HL-60/S4 (cell line): Measurements from ENCODE around the gene ARHGEF40.

ENCODE experiments used
- in situ Hi-C: fragments of 300-500 bp; cut with MboI; formaldehyde crosslinking; loops from 2 replicates; pipeline ENCODE4 v1.14.3; 2022; ENCODE audit warnings: low sequenced_read_pairs

The ARHGEF40 gene

DNA sequence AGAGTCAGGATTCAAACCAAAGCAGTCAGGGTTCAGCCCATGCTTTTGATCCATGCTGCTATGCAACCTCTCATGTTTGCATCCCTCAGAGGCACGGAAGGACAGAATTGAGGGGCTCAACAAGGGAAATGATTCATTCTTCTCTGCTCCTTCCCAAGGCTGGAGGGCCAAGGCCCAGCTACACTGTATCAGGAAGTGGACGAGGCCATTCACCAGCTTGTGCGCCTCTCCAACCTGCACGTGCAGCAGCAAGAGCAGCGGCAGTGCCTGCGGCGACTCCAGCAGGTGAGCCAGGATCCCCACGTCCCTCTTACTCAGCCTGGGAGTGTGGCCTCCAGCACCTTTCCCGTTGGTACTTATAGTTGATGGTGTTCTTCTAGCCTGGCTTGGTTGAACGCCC is 8.6 kb downstream of the ARHGEF40 start:
- in situ Hi-C loops = no loop called here

DNA sequence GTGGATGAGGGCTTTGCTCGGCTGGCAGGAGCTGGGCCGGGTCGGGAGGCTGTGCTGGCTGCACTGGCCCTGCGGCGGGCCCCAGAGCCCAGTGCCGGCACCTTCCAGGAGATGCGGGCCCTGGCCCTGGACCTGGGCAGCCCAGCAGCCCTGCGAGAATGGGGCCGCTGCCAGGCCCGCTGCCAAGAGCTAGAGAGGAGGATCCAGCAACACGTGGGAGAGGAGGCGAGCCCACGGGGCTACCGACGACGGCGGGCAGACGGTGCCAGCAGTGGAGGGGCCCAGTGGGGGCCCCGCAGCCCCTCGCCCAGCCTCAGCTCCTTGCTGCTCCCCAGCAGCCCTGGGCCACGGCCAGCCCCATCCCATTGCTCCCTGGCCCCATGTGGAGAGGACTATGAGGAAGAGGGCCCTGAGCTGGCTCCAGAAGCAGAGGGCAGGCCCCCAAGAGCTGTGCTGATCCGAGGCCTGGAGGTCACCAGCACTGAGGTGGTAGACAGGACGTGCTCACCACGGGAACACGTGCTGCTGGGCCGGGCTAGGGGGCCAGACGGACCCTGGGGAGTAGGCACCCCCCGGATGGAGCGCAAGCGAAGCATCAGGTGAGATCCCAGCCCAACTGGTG is 11.5 kb downstream of the ARHGEF40 start:
- in situ Hi-C loops = no loop called here

DNA sequence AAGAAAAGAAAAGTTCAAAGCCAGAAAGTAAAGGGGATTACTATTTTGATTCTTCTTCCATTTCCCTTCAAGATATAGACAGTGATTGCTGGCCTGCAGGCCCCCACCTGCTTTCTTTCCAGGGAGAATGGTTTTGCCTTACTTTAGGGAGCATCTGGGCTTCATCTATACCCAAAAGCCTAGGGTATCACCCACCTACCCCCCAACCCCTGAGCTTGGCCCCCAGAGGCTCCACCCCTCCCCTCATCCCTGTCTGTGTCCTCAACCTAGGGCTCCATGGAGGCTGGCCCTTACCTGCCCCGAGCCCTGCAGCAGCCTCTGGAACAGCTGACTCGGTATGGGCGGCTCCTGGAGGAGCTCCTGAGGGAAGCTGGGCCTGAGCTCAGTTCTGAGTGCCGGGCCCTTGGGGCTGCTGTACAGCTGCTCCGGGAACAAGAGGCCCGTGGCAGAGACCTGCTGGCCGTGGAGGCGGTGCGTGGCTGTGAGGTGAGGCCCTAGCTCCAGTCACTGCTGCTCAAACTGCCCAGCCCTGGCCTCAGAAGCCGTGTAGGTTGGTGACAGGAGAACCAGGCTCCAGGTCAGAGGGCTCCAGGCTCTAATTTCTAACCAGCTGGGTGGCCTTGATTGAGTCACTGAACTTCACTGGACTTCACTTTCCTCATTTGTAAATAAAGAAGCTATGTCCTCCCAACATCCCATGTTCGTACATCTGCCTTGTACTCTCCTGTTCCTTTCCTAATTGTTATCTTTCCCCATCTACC is 13.6 kb downstream of the ARHGEF40 start:
- in situ Hi-C loops = no loop called here

DNA sequence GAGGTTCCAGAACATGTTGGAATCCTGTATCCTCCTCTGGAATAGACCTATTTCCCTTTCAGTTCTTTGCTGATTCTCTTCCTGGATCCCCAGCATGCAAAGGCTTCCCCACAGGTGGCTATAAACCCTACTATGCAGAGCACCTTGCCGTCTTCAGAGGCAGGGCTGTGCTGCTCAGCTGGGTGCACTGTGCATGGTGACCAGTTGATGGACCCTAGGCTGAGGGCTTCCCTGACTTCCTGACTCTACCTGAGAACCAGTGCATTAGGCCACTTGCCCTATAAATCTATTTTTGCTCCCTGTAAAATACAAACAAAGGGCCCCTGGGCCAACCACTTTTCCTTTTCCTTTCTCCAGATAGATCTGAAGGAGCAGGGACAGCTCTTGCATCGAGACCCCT is 14.3 kb downstream of the ARHGEF40 start:
- in situ Hi-C loops = no loop called here

DNA sequence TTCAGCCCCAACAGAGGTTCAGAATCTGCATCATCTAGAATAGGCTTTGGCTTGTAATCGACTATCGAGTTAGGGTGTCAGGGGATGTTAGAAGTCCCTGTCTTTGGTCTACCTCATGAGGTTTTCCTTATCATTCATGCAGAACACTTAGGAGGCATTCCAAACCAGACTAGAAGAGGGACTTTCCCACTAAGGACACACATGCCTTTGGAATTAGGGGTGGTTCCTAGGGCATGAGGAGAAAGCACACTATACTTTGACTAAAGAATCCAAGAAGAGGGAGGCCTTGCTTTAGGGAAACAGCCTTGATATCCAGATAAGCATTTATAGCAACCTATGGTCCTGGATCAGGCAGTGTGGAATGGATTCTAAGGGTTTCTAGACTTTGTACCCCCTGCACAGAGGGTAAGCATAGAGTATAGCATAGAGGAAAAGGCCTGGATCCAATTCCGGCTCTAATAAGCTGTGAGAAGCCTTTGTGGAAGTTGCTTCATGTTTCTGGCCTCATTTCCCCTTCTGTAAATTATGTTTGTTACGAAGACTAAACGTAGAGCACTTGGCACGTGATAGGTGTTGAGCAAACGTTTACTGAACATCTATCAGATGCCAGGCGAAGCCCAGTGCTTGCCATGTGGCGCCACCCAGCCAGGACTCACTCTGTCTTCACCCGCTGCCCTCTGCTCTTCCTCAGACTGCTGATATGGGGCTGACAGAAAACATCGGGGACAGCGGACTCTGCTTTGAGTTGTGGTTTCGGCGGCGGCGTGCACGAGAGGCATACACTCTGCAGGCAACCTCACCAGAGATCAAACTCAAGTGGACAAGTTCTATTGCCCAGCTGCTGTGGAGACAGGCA is 15.1 kb downstream of the ARHGEF40 start:
- in situ Hi-C loops = no loop called here

DNA sequence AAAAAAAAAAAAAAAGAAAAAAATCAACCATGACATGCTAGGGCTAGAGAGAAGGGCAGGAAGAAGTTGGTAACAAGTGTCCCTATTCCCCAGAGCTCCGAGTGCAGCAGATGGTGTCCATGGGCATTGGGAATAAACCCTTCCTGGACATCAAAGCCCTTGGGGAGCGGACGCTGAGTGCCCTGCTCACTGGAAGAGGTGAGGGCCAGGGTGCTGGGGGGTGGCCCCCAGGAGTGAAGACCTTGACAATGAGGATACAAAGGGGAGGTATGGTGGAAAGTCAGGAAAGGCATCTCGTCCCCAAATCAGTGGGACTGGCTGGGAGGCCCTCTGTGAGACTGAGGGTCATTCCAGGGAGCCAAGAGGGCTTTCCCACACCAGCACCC is 16.8 kb downstream of the ARHGEF40 start:
- in situ Hi-C loops = no loop called here

DNA sequence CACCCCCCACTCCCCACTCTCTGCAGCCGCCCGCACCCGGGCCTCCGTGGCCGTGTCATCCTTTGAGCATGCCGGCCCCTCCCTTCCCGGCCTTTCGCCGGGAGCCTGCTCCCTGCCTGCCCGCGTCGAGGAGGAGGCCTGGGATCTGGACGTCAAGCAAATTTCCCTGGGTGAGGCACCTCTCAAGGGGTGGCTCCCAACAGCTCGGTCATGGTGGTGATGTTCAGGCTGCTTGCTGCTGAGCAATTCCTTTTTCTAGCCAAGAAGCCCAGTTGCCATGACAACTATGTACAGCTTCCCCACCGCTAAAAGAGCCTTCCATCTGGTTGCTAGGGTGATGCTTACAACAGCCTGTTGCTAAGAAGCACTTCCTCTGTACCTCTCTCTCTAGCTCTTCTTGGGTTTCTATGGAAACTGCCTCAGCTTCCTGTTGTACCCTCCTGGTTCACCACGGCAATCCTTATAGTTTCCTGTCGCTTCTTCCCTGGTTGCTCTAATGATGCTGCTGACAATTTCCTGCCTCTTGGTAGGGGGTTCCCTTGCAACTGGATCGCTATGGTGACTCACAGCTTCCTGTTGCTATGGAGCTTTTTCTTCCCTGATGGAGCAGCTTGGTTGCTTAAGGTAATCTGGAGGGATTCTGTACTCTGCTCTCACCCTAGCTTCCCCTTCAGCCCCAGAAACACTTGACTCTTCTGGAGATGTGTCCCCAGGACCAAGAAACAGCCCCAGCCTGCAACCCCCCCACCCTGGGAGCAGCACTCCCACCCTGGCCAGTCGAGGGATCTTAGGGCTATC is 17.4 kb downstream of the ARHGEF40 start:
- in situ Hi-C loops = no loop called here

DNA sequence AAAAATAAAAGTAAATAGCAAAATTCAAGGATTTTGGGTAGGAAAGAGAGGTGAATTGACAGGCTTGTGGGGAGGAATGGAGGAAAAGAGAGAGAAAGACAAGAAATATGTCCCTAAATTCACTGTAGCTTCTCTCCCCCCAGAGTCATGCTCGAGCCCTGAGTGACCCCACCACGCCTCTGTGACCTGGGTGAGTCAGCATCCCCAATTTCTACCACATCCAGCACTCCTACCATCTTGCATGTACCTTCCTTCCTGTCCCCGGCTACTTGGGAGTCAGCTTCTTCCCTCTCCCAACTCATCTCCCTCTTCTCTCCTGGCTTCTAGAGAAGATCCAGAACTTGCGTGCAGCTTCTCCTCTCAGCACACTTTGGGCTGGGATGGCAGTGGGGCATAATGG is 18.6 kb downstream of the ARHGEF40 start:
- in situ Hi-C loops = no loop called here

DNA sequence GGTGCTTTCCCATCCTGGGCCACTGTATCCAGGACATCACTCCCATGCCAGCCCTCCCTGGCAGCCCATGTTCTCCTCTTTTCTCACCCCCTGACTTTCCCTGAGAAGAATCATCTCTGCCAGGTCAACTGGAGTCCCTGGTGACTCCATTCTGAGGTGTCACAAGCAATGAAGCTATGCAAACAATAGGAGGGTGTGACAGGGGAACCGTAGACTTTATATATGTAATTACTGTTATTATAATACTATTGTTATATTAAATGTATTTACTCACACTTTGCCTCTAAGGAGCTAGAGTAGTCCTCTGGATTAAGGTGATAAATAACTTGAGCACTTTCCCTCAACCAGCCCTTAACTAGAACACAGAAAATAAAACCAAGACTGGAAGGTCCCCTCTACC is 19.2 kb downstream of the ARHGEF40 start:
- in situ Hi-C loops = no loop called here

DNA sequence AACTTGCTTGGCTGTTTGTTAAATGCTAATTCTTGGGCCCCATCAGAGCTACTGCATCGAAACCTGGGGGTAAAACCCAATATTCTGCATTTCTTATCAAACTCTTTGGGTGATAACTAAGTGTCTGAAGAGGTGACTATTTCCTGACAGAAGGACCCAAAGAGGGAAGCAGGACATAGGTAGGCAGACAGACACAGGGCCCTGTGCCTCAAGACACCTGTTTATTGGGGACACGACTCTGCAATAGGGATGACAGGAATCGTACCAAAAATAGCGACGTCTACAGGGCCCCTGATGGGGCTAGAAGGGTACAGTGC is 19.7 kb downstream of the ARHGEF40 start:
- in situ Hi-C loops = no loop called here

DNA sequence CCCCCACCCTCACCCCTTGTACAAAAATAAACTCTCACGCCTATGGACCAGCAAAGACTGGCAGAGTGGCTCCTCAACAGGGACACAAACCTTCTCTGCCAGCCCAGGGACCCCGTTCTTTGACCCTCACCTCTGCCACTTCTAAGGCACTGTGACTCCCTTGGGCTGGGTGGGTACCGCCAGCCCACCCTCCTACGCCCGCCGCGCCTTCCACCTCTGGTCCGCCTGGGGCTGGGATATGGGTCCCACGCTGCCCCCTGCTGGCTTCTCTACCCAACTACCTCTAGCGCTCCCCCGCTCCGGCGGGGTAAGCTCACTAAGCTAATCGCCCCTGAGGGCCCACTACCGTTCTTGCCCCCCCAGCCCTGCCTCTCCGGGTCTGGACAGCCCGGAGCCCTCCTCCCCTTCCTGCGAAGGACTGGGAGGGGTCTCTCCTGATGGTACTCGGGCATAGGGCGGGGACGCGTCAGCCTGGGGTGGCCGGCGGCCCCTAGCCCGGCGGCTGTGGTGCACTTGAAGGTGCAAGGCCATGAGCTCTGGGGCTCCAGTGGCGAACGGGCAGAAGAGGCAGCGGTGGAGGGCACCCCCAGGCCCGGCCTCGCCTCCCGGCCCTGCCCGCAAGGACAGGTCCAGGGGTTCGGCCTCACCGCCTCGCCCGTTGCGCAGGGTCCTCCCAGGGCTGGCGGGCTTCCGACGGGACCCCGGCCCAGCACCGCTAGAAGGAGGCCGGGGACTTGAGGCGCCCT is 20.3 kb downstream of the ARHGEF40 start:
- in situ Hi-C loops = no loop called here

DNA sequence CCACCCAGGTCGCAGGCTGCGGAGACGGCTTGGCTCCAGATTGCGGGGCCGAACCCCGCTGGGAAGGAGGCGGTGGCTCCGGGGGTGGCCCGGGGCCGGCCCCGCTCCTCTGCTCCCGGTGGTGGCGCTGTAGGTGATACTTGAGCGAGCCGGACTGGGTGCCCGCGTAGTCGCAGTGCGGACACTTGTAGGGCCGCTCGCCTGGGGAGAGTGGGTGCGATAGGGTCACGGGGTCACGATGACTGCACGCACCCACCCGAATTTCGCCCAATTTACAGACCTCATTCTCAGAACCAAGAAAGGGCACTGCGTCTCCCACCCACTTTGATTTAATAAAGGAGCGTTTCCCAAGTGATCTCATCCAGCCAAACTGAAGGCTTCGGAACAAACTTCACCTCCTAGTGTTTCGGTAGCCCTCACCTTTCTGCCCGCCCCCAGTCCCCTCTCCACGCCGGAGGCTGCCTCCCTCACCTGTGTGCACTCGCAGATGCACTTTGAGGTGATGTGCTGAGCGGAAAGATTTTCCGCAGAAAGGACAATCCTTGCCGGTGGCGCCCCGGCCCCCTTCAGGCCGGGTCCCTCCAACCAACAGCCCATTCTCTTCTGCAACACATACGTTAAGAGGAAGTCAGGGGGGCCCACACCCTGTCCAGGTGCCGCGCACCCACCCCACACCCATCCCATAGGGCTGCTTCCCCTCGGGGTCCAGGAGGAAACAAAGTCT is 21.0 kb downstream of the ARHGEF40 start:
- in situ Hi-C loops = no loop called here

DNA sequence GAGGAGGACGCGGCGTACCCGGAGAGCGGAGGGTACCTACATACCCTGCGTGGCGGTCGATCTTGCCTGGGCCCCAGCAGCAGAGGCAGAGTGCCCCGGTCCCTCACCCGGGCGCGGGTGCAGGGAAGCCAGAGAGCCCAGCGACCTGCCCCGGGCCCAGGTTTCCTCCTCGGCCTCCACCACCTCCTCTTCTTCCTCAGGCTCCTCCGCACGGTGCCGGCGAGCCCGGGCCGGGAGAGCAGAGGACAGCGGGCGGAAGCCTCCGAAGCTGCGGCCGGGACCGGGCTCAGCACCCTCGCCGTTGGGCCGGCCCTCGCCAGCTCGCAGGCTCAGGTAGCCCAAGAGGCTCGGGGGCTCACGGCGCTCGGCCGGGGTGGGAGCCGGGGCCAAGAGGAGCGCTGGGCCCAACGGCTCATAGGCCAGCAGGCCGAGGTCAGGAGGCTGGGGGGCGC is 21.7 kb downstream of the ARHGEF40 start:
- in situ Hi-C loops = no loop called here

DNA sequence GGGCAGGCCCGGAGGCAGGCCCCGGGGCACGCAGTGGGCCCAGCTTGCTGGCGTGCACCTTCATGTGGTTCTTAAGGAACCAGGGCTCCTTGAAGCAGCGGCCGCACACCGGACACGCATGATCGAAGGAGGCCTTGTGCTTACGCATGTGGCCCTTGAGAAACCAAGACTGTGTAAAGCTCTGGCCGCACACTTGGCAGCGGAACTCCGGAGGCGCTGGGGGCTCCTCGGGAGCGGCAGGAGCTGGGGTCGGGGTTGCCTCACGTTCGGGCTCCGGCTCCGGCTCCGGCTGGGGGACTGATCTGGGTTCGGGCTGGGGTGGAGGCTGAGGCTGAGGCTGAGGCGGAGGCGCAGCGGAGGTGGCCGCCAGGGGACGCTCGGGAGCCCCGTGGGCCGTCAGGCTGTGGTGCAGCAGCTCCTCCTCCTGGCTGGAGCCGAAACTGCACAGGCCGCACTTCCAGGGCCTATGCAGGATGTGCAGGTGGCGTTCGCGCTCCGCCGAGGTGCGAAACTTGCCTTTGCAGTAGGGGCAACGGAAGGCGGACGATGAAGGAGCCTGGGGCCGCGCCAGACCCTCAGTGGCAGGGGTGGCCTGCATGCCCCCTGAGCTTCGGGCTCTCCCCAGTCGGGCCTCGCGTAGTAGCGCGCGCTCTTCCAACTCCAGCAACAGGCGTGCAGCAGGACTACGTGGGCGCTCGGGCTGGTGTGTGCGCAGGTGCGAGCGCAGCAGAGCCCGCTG is 22.3 kb downstream of the ARHGEF40 start:
- in situ Hi-C loops = no loop called here

DNA sequence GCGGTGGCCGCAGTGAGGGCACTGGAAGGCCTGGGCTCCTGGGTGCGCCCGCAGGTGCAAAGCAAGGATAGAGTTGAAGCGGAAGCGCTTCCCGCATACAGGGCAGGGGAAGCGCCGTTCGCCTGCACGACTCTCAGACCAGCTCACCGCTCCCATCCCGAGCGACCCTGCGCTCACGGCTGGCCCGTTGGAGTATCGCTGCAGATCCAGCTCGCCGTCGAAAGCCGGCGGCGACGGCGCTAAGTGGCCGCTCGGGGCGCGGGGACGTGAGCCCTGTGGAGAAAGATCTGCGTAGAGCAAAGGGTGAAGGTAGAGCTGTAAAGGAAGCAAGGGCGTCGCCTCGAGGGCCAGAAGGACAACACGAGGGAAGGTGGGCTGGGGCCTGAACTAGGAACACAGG is 22.9 kb downstream of the ARHGEF40 start:
- in situ Hi-C loops = no loop called here

DNA sequence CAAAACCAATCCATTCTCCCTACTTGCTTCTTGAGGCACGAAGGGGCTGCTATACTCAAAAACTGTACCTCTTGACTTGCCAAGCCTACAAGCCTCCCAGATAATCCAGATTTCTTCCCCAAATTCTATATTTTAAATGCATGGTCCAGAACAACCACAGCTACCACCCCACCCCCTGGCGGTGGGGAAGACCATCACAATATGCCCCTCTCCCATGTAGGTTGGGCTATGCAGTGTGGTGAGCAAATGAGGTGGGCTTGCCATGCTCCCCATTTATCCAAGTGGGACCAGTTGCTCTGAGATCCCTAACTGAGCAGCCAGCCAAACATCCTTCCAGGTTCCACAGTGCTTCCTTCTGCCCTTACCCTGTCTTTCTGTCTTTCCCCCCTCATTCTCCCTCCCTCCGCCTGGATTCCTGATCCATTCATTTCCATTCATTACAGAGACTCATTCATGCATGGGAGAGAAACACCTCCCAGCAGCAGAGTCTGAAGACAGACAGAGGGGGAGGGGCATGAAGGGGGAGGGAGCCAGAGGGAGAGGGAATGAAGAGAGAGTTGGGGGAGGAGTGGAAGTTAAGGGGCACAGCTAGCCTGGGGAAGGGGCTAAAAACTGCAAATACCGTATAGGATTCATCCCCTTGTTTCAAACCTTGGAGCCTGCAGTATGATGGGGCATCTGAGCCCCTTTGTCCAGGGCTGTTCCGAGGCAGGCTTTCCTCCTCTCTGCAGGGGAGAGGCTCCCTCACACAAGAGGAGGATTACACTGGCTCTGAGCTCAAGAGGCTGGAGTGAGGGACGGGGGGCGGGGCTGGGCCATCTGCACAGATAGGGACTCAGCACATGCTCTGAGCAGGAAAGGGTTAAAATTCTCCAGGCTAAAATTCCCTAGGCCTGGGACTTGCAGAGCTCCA is 23.9 kb downstream of the ARHGEF40 start:
- in situ Hi-C loops = no loop called here

DNA sequence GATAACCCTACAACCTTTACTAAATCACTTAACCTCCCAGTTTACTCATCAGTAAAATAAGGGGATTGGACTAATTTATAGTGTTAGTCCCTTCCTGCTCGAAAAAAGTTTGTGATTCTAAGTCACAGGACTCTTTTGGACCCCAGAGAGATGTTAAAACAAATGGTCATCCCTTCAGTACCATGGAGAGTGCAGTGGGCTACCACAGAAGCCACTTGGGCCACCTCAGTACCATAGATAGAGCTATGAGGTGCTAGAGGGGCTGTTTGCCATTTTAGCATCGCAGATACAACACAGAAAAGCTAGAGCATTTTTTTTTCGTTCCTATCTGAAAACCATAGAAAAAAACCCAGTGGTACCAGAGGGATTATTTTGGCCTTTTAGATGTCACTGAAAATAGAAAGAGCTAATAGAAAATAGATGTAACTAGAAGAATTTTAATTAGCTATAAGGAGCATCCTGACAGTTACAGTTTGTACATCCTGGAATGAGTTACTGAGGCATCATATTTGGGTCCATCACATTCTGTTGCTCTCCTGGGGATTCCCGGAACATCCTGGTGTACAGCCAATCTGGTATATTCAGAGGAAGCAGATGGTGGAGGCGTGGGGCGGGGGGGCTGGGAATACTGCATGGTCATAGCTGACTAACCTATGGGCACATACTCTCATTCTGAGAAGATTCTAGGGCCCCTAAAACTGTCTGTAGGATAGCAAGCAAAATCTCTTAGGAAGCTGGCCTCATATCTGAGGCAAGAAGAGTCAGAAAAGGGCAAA is 25.5 kb downstream of the ARHGEF40 start:
- in situ Hi-C loops = no loop called here
